Trophoblast cell (in vitro differentiated cells and primary cell): ENCODE data around the gene LRRC31.

ENCODE experiments used
- DNase-seq, 2 donors: peaks; one replicate each; pipeline ENCODE4 v3.0.0-alpha.2; 2016
- H2AFZ ChIP-seq: 2 replicates; pipeline ENCODE4 v1.6.1; 2013; ENCODE audit warnings: low read length, moderate library complexity, mild to moderate bottlenecking; ENCODE audit not compliant: insufficient read depth, poor library complexity
- H2AK5ac ChIP-seq: 2 replicates; pipeline ENCODE4 v1.6.1; 2013; ENCODE audit warnings: mild to moderate bottlenecking, low read length
- H2BK120ac ChIP-seq: 2 replicates; pipeline ENCODE4 v1.6.1; 2013; ENCODE audit warnings: low read length, mild to moderate bottlenecking, moderate library complexity; ENCODE audit not compliant: insufficient read depth, poor library complexity
- H2BK12ac ChIP-seq: 2 replicates; pipeline ENCODE4 v1.6.1; 2013; ENCODE audit warnings: mild to moderate bottlenecking, low read length, moderate library complexity
- H2BK5ac ChIP-seq: 2 replicates; pipeline ENCODE4 v1.6.1; 2013; ENCODE audit warnings: low read length, low read depth, moderate library complexity, mild to moderate bottlenecking; ENCODE audit not compliant: poor library complexity
- H3K14ac ChIP-seq: 2 replicates; pipeline ENCODE4 v1.6.1; 2013; ENCODE audit warnings: mild to moderate bottlenecking, low read length
- H3K18ac ChIP-seq: 2 replicates; pipeline ENCODE4 v1.6.1; 2013; ENCODE audit warnings: mild to moderate bottlenecking, low read length
- H3K23ac ChIP-seq: 2 replicates; pipeline ENCODE4 v1.6.1; 2013; ENCODE audit warnings: low read length
- H3K27ac ChIP-seq: 2 replicates; pipeline ENCODE4 v1.5.1; 2013; ENCODE audit warnings: low read depth, mild to moderate bottlenecking, inconsistent platforms, low read length, moderate library complexity
- H3K27me3 ChIP-seq: 2 replicates; pipeline ENCODE4 v1.6.1; 2013; ENCODE audit warnings: inconsistent platforms, mild to moderate bottlenecking, low read length, moderate library complexity; ENCODE audit not compliant: insufficient read depth
- H3K36me3 ChIP-seq, 2 experiments: 1 replicate in 1 of 2; 2 replicates in 1 of 2; pipeline ENCODE4 v1.6.1; 2013; ENCODE audit warnings: low read length in 2 of 2, mild to moderate bottlenecking in 2 of 2, moderate library complexity in 1 of 2; ENCODE audit not compliant: insufficient read depth in 2 of 2, control insufficient read depth in 1 of 2
- H3K4ac ChIP-seq: 2 replicates; pipeline ENCODE4 v1.6.1; 2013; ENCODE audit warnings: low read depth, mild to moderate bottlenecking, low read length, moderate library complexity
- H3K4me1 ChIP-seq, 2 experiments: 1 replicate in 1 of 2; 2 replicates in 1 of 2; pipeline ENCODE4 v1.6.1; 2013; ENCODE audit warnings: low read length in 2 of 2, mild to moderate bottlenecking in 2 of 2, moderate library complexity in 1 of 2; ENCODE audit not compliant: insufficient read depth in 2 of 2, control insufficient read depth in 1 of 2
- H3K4me2 ChIP-seq: 2 replicates; pipeline ENCODE4 v1.6.1; 2013; ENCODE audit warnings: inconsistent platforms, mild to moderate bottlenecking, low read length, moderate library complexity
- H3K4me3 ChIP-seq: 2 replicates; pipeline ENCODE4 v1.5.1; 2013; ENCODE audit warnings: mild to moderate bottlenecking, low read depth, low read length, inconsistent platforms
- H3K79me1 ChIP-seq: one replicate; pipeline ENCODE4 v1.6.1; 2013; ENCODE audit warnings: low read length
- H3K79me2 ChIP-seq: 2 replicates; pipeline ENCODE4 v1.6.1; 2013; ENCODE audit warnings: low read length, mild to moderate bottlenecking; ENCODE audit not compliant: control insufficient read depth, insufficient read depth, poor library complexity
- H3K9ac ChIP-seq: 2 replicates; pipeline ENCODE4 v1.6.1; 2013; ENCODE audit warnings: mild to moderate bottlenecking, low read length
- H3K9me3 ChIP-seq: 2 replicates; pipeline ENCODE4 v1.6.1; 2013; ENCODE audit warnings: low read depth, mild to moderate bottlenecking, control low read depth, inconsistent platforms, low read length; ENCODE audit not compliant: insufficient read depth
- H4K12ac ChIP-seq: 2 replicates; pipeline ENCODE4 v1.6.1; 2013; ENCODE audit warnings: low read depth, mild to moderate bottlenecking, low read length, moderate library complexity
- H4K8ac ChIP-seq: 2 replicates; pipeline ENCODE4 v1.6.1; 2013; ENCODE audit warnings: low read depth, mild to moderate bottlenecking, low read length, moderate library complexity
- H4K91ac ChIP-seq: one replicate; pipeline ENCODE4 v1.6.1; 2013; ENCODE audit warnings: low read depth, mild to moderate bottlenecking, low read length, moderate library complexity
- WGBS: extraction: QIAGEN DNeasy Blood & Tissue Kit; methylation state at CpG from one replicate; pipeline ENCODE4 v1.1.7; 2013; ENCODE audit warnings: missing lambda C conversion rate; ENCODE audit not compliant: insufficient read length, insufficient coverage; ENCODE audit errors: extremely low coverage; 5-methylcytosine and 5-hydroxymethylcytosine counted together

LRRC31 gene

DNA sequence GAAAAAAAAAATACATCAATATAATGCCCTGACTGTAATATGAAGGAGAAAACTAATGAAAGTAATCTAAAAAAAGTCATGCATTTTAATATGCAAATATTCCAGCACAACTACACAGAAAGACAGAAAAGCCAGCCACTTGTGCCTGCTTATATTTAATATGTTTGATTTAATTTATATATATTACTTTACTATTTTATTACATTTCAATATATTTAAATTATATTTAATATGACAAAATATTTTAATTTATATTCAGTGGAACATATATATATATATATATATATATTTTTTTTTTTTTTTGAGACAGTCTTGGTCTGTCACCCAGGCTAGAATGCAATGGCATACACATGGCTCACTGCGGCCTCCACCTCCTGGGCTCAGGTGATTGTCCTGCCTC is 27.5 kb upstream of the LRRC31 start:
- Histone ChIP-seq H3K4me1 (no peaks in the 10 kb centered on the region), H4K91ac (no peak overlapping the region), H3K27ac (no peak overlapping the region), H2AK5ac (no peak overlapping the region), H3K9ac (no peak overlapping the region), H3K36me3 (no peaks in the 10 kb centered on the region), H2BK5ac (no peak overlapping the region), H3K79me1 (no peaks in the 10 kb centered on the region), H3K23ac (no peak overlapping the region), H3K14ac (no peak overlapping the region), H3K4ac (no peak overlapping the region), H4K12ac (no peak overlapping the region), H3K18ac (no peak overlapping the region), H2BK120ac (no peak overlapping the region), H3K27me3 (no peaks in the 10 kb centered on the region), H4K8ac (no peak overlapping the region), H2BK12ac (no peak overlapping the region), H3K4me2 (no peak overlapping the region), H3K4me3 (no peak overlapping the region), H3K79me2 (no peaks in the 10 kb centered on the region), H2AFZ (no peak overlapping the region), H3K9me3 (no peaks in the 10 kb centered on the region)
- no peak for DNase-seq
- WGBS, result no CpG with 5 or more reads among the region's 1 CpG

DNA sequence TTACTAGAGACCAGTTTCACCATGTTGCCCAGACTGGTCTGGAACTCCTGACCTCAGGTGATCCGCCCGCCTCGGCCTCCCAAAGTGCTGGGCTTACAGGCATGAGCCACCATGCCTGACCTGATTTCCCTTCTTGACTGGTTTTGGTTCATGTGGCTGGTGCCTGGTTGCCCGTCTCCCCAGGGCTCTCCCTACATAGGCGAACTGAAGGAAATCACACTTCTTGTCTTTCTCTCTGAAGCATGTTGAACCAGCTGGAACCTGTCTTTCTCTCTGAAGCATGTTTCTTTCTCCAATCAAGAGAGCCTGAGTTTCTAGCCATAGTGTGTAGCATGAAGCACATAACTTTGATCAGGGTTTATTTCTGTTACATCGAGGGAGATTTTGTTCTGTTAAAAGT is 25.3 kb upstream of the LRRC31 start:
- Histone ChIP-seq H2AK5ac (no peak overlapping the region), H3K79me2 (no peaks in the 10 kb centered on the region), H3K23ac (no peak overlapping the region), H2AFZ (no peak overlapping the region), H3K14ac (no peak overlapping the region), H3K27me3 (no peaks in the 10 kb centered on the region), H3K36me3 (no peaks in the 10 kb centered on the region), H4K91ac (no peak overlapping the region), H3K4ac (no peak overlapping the region), H3K4me2 (no peak overlapping the region), H2BK5ac (no peak overlapping the region), H3K9me3 (no peaks in the 10 kb centered on the region), H3K9ac (no peak overlapping the region), H3K4me3 (no peak overlapping the region), H3K27ac (no peak overlapping the region), H4K8ac (no peak overlapping the region), H4K12ac (no peak overlapping the region), H2BK12ac (no peak overlapping the region), H3K4me1 (no peaks in the 10 kb centered on the region), H3K18ac (no peak overlapping the region), H2BK120ac (no peak overlapping the region), H3K79me1 (no peaks in the 10 kb centered on the region)
- DNase-seq, result peak; percentile 14 to 62
- no CpG with 5 or more reads among the region's 6 CpGs for WGBS

DNA sequence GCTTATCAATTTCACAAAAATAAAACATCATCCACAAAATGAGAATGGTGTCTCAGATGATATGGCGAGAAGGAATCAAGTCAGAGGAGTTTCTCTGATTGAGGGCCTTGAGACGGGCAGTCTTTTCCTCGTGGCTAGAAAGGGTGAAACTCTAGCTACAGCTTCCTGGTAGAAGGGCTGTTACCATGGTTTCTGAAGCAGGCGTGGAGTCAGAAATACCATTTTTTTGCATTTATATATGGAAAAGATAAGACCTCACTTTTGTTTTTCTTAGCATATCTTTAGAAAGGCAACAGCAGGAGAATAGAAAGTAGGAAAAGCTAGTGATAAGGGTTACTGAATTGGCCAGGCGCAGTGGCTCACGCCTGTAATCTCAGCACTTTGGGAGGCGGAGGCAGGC is 24.4 kb upstream of the LRRC31 start:
- Histone ChIP-seq H3K18ac (no peak overlapping the region), H4K8ac (no peak overlapping the region), H3K9me3 (no peaks in the 10 kb centered on the region), H2AK5ac (no peak overlapping the region), H2AFZ (no peak overlapping the region), H3K4me1 (no peaks in the 10 kb centered on the region), H3K36me3 (no peaks in the 10 kb centered on the region), H3K4ac (no peak overlapping the region), H3K4me2 (no peak overlapping the region), H3K27me3 (no peaks in the 10 kb centered on the region), H3K4me3 (no peak overlapping the region), H3K27ac (no peak overlapping the region), H2BK12ac (no peak overlapping the region), H3K79me1 (no peaks in the 10 kb centered on the region), H4K12ac (no peak overlapping the region), H3K23ac (no peak overlapping the region), H3K14ac (no peak overlapping the region), H3K79me2 (no peaks in the 10 kb centered on the region), H2BK5ac (no peak overlapping the region), H2BK120ac (no peak overlapping the region), H4K91ac (no peak overlapping the region), H3K9ac (no peak overlapping the region)
- no CpG with 5 or more reads among the region's 7 CpGs for WGBS
- DNase-seq, result peak in 1 of 2 donors; percentile 33

DNA sequence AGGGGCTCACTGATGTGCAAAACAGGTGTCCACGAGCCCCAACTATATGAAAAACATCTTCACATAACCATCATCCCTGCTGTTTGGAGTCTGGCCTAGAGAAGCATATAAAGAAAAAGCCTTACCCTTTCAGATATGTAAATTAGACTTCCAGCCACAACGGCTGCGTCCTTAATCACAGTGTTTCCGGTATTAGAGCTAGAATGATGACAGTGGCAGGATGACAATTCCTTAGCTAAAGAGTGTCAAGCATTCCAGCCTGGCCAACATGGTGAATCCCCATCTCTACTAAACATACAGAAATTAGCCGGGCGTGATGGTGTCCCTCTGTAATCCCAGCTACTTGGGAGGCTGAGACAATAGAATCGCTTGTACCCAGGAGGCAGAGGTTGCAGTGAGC is 22.2 kb upstream of the LRRC31 start:
- Histone ChIP-seq H3K18ac (no peak overlapping the region), H3K4me1 (no peaks in the 10 kb centered on the region), H3K9ac (no peak overlapping the region), H2BK120ac (no peak overlapping the region), H2AK5ac (no peak overlapping the region), H3K27ac (no peak overlapping the region), H3K9me3 (no peaks in the 10 kb centered on the region), H4K8ac (no peak overlapping the region), H3K79me1 (no peaks in the 10 kb centered on the region), H3K14ac (no peak overlapping the region), H2BK5ac (no peak overlapping the region), H3K27me3 (no peaks in the 10 kb centered on the region), H2BK12ac (no peak overlapping the region), H3K4me3 (no peak overlapping the region), H3K36me3 (no peaks in the 10 kb centered on the region), H4K12ac (no peak overlapping the region), H4K91ac (no peak overlapping the region), H3K23ac (no peak overlapping the region), H2AFZ (no peak overlapping the region), H3K79me2 (no peaks in the 10 kb centered on the region), H3K4me2 (no peak overlapping the region), H3K4ac (no peak overlapping the region)
- DNase-seq, result peak; percentile 11 to 57
- WGBS, result no CpG with 5 or more reads among the region's 7 CpGs
